Neural cell (in vitro differentiated cells): ENCODE data around the gene CYTH3.

Experiments used
- EZH2 ChIP-seq: fragments of 200-600, 300-800 bp; shearing (Covaris generic), sonication (generic); IDR thresholded peaks from 2 replicates; pipeline ENCODE4 v1.6.1; 2014; ENCODE audit warnings: antibody characterized with exemption, low read length, borderline replicate concordance, mild to moderate bottlenecking; ENCODE audit not compliant: insufficient read depth, poor library complexity, severe bottlenecking
- RAD21 ChIP-seq: fragments of 450-650 bp; conservative IDR thresholded peaks from 2 replicates; pipeline ENCODE4 v1.6.1; 2014; ENCODE audit warnings: antibody characterized with exemption, mild to moderate bottlenecking, moderate library complexity
- SMC3 ChIP-seq: fragments of 450-650 bp; conservative IDR thresholded peaks from 2 replicates; pipeline ENCODE4 v1.6.1; 2014; ENCODE audit warnings: antibody characterized with exemption, mild to moderate bottlenecking, moderate library complexity; ENCODE audit not compliant: poor library complexity
- TAF1 ChIP-seq: IDR thresholded peaks from 2 replicates; pipeline ENCODE4 v1.6.1; 2012; ENCODE audit warnings: low read depth
- TF ChIP-seq, protein P1 (sequence below): fragments of 450-650 bp; IDR thresholded peaks from 2 replicates; pipeline ENCODE4 v1.5.1; 2014; ENCODE audit warnings: antibody characterized with exemption, mild to moderate bottlenecking, moderate library complexity; ENCODE audit not compliant: poor library complexity, severe bottlenecking

DNA sequence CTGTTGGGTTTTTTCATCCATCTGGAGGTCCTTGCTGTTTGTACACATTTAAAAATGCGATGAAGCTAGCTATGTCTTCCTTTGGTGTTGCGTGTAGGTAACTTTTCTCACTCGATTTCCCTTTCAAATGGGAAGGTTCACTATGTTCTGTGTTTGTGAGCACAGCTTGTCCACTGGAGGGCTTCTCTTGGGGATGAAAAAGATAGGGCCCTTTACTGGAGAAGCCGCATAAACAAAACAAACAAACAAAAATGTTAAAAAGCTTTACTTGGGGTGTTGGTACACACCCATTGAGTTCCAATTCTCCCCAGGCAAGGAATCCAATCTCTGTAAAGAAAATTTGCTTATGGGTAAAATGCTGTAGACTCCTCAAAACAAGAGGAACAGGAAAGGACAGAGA is 23.4 kb downstream of the CYTH3 start:
- TF ChIP-seq, protein P1, sequence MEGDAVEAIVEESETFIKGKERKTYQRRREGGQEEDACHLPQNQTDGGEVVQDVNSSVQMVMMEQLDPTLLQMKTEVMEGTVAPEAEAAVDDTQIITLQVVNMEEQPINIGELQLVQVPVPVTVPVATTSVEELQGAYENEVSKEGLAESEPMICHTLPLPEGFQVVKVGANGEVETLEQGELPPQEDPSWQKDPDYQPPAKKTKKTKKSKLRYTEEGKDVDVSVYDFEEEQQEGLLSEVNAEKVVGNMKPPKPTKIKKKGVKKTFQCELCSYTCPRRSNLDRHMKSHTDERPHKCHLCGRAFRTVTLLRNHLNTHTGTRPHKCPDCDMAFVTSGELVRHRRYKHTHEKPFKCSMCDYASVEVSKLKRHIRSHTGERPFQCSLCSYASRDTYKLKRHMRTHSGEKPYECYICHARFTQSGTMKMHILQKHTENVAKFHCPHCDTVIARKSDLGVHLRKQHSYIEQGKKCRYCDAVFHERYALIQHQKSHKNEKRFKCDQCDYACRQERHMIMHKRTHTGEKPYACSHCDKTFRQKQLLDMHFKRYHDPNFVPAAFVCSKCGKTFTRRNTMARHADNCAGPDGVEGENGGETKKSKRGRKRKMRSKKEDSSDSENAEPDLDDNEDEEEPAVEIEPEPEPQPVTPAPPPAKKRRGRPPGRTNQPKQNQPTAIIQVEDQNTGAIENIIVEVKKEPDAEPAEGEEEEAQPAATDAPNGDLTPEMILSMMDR, result no peak
- TF ChIP-seq SMC3 (no peak), RAD21 (no peak), TAF1 (no peak), EZH2 (no peak)
